Vagina (tissue), 2 donors: ENCODE results near the gene GALNT7. TPM values are rescaled to one million over a fixed set of nuclear protein-coding genes. Genes with fewer than 3 reads are reported as not detected.

Experiments
- DNase-seq, 2 donors: peaks; one replicate each; pipeline ENCODE4 v3.0.0-alpha.2; 2017; ENCODE audit errors: extremely low spot score in 2 of 2
- H3K27ac ChIP-seq: fragments of 200-600 bp; sonication (generic); one replicate; pipeline ENCODE4 v1.5.1; 2019
- H3K27me3 ChIP-seq: fragments of 200-600 bp; sonication (generic); one replicate; pipeline ENCODE4 v1.5.1; 2019
- H3K36me3 ChIP-seq, 2 donors: fragments of 200-600 bp; sonication (generic); one replicate each; pipeline ENCODE4 v1.5.1; 2017 to 2019
- H3K4me1 ChIP-seq: fragments of 200-600 bp; sonication (generic); one replicate; pipeline ENCODE4 v1.5.1; 2019
- H3K4me3 ChIP-seq, 2 donors: fragments of 200-600 bp; sonication (generic); 1 replicate in 1 of 2; 2 replicates in 1 of 2; pipeline ENCODE4 v1.5.1; 2016 to 2019
- H3K9me3 ChIP-seq: fragments of 200-600 bp; sonication (generic); one replicate; pipeline ENCODE4 v1.5.1; 2019
- CTCF ChIP-seq, 3 experiments: fragments of 450-650 bp in 2 of 3; fragments of 200-600 bp in 1 of 3; sonication (generic) in 1 of 3; IDR thresholded peaks; one replicate each; pipeline ENCODE4 v1.5.1; 2017 to 2019; ENCODE audit warnings: antibody characterized with exemption in 3 of 3, mild to moderate bottlenecking in 2 of 3, moderate library complexity in 2 of 3
- POLR2A ChIP-seq, 2 donors: fragments of 450-650 bp; IDR thresholded peaks; one replicate each; pipeline ENCODE4 v1.6.1; 2017; ENCODE audit warnings: antibody characterized with exemption in 2 of 2, mild to moderate bottlenecking in 2 of 2, moderate library complexity in 2 of 2
- POLR2AphosphoS5 ChIP-seq, 2 donors: sonication (generic); formaldehyde crosslinking; IDR thresholded peaks; one replicate each; pipeline ENCODE4 v1.9.0; 2017; ENCODE audit warnings: antibody characterized with exemption in 2 of 2, mild to moderate bottlenecking in 2 of 2, low read depth in 1 of 2; ENCODE audit not compliant: insufficient read depth in 1 of 2
- intact Hi-C: fragments of 100-400 bp; cut with DNase I; formaldehyde crosslinking; loops from one replicate; pipeline ENCODE4 v1.15.1; 2023
- total RNA-seq: library from RNA; depleted of rRNA; stranded (reverse); fragments of >200 nt; gene quantifications from one replicate; pipeline ENCODE4 v1.2.3, GENCODE V29; 2016

The GALNT7 gene
- total RNA-seq, 1 donor from 2014 or later, result 9.1 TPM

GRCh38 chr4:173316060-173316459 lies 147.4 kb downstream of the GALNT7 start:
- Histone ChIP-seq H3K4me3 (no peak overlapping the region), H3K27ac (no peak overlapping the region), H3K27me3 (no peaks in the 10 kb centered on the region), H3K36me3 (no peaks in the 10 kb centered on the region), H3K9me3 (no peaks in the 10 kb centered on the region), H3K4me1 (no peaks in the 10 kb centered on the region)
- TF ChIP-seq POLR2A (IDR thresholded peaks at IDR 0.05) (no peak), CTCF (IDR thresholded peaks at IDR 0.05) (no peak), POLR2AphosphoS5 (IDR thresholded peaks at IDR 0.05; ENCODE audit: insufficient read depth in 1 of 2, low read depth in 1 of 2) (no peak)
- DNase-seq, result no peak
- intact Hi-C loops, result loop anchor here (5.0 kb wide), 1 partner anchor 101 kb away; no protein-coding TSS in a partner anchor

- intact Hi-C loops, result loop anchor here (5.0 kb wide), 1 partner anchor 100 kb away; no protein-coding TSS in a partner anchor
- H3K4me3 ChIP-seq, result no peak overlapping the region
- DNase-seq, result no peak
- no peak overlapping the region for H3K27ac ChIP-seq
- H3K9me3 ChIP-seq, result no peaks in the 10 kb centered on the region
- no peaks in the 10 kb centered on the region for H3K27me3 ChIP-seq
- H3K36me3 ChIP-seq, result no peaks in the 10 kb centered on the region
- H3K4me1 ChIP-seq, result no peaks in the 10 kb centered on the region
- no peak for TF ChIP-seq POLR2AphosphoS5 (IDR thresholded peaks at IDR 0.05; ENCODE audit: insufficient read depth in 1 of 2, low read depth in 1 of 2)
- no peak for TF ChIP-seq CTCF (IDR thresholded peaks at IDR 0.05)
- TF ChIP-seq POLR2A (IDR thresholded peaks at IDR 0.05), result no peak
Measured at GRCh38 chr4:173317004-173317403, 148.4 kb downstream of the GALNT7 start.

DNA sequence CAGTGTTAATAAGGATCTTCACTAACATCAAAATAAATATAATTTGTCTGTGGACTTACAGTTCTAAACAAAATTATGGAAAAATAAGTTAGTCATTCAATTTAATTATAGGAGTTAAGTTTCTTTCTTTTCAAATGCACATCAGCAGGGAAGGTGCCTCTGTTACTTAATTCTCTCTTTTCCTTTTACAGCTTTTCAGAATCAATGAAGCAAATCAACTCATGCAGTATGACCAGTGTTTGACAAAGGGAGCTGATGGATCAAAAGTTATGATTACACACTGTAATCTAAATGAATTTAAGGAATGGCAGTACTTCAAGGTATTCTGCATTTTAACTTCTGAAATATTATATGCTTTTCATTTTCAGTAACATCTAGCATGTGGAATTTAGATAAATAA lies 149.6 kb downstream of the GALNT7 start:
- H3K4me1 ChIP-seq, result no peaks in the 10 kb centered on the region
- intact Hi-C loops, result loop anchor here (5.0 kb wide), 1 partner anchor 99 kb away; no protein-coding TSS in a partner anchor
- no peaks in the 10 kb centered on the region for H3K36me3 ChIP-seq
- no peaks in the 10 kb centered on the region for H3K9me3 ChIP-seq
- DNase-seq, result no peak
- no peaks in the 10 kb centered on the region for H3K27me3 ChIP-seq
- no peak overlapping the region for H3K4me3 ChIP-seq
- TF ChIP-seq POLR2AphosphoS5 (IDR thresholded peaks at IDR 0.05; ENCODE audit: insufficient read depth in 1 of 2, low read depth in 1 of 2) (no peak), CTCF (IDR thresholded peaks at IDR 0.05) (no peak), POLR2A (IDR thresholded peaks at IDR 0.05) (no peak)
- no peak overlapping the region for H3K27ac ChIP-seq

DNA sequence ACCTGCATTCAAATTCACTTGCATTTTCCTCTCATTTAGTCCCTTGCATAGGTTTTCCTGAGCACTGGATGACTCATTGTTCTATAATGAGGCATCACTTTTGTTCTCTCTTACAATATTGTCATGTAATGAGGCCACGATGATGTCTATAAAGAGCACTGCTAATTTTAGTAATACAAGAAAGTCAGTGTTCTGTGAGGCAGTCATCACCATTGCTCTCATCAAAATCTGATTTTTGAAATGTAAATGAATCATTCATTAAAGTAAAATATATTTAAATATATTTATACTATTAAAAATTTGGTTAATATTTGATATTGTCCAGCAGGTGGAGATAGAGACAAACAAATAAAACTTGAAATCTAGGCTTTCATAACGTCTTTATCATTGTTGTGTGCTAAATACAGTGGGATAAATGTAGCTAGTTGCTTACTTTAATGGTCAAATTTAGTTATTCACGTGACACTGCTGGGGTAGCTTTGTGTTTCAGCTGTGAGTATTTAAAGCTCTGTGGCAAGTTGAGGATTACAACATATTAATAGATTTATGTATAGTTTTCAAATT lies 150.1 kb downstream of the GALNT7 start:
- no peak overlapping the region for H3K27ac ChIP-seq
- H3K27me3 ChIP-seq, result no peaks in the 10 kb centered on the region
- no peak for DNase-seq
- no peaks in the 10 kb centered on the region for H3K9me3 ChIP-seq
- H3K4me3 ChIP-seq, result no peak overlapping the region
- no peaks in the 10 kb centered on the region for H3K36me3 ChIP-seq
- intact Hi-C loops, result loop anchor here (5.0 kb wide), 1 partner anchor 99 kb away; no protein-coding TSS in a partner anchor
- no peaks in the 10 kb centered on the region for H3K4me1 ChIP-seq
- TF ChIP-seq POLR2AphosphoS5 (IDR thresholded peaks at IDR 0.05; ENCODE audit: insufficient read depth in 1 of 2, low read depth in 1 of 2) (no peak), CTCF (IDR thresholded peaks at IDR 0.05) (peak; percentile 30 to 48 (median 30)), POLR2A (IDR thresholded peaks at IDR 0.05) (no peak)

GRCh38 chr4:173319696-173320095 lies 151.1 kb downstream of the GALNT7 start:
- Histone ChIP-seq H3K4me1 (no peaks in the 10 kb centered on the region), H3K4me3 (no peak overlapping the region), H3K27ac (no peak overlapping the region), H3K27me3 (no peaks in the 10 kb centered on the region), H3K9me3 (no peaks in the 10 kb centered on the region), H3K36me3 (no peaks in the 10 kb centered on the region)
- no peak for DNase-seq
- intact Hi-C loops, result loop anchor here (5.0 kb wide), 1 partner anchor 98 kb away; no protein-coding TSS in a partner anchor
- TF ChIP-seq POLR2AphosphoS5 (IDR thresholded peaks at IDR 0.05; ENCODE audit: insufficient read depth in 1 of 2, low read depth in 1 of 2) (no peak), CTCF (IDR thresholded peaks at IDR 0.05) (no peak), POLR2A (IDR thresholded peaks at IDR 0.05) (no peak)
